Panc1 (cell line): ENCODE data around the gene FAR1. TPM values are rescaled to one million over a fixed set of nuclear protein-coding genes. Genes with fewer than 3 reads are reported as not detected.

Experiments
- ATAC-seq: fragments of 200-7000 bp; cut with Tn5 transposase; 2 replicates; pipeline ENCODE4 v1.9.1; 2020; ENCODE audit warnings: mild to moderate bottlenecking, moderate library complexity
- BruUV-seq: library from RNA; stranded (reverse); fragments of 400-500 nt; replicated peaks from 2 replicates; lab custom pipeline; 2021; lab: Mats Ljungman, UMichigan
- CTCF ChIA-PET: fragments of 300-600 bp; sonication (Branson Sonifier 250); formaldehyde crosslinking; loops from one replicate; lab custom pipeline; 2022; ENCODE audit warnings: antibody characterized with exemption; lab: Charles Lee
- POLR2A ChIA-PET: fragments of 300-600 bp; sonication (Branson Sonifier 250); formaldehyde crosslinking; loops from one replicate; lab custom pipeline; 2022; ENCODE audit warnings: antibody characterized with exemption; lab: Charles Lee
- DNase-seq: peaks from one replicate; pipeline ENCODE4 v3.0.0-alpha.2; 2010; ENCODE audit warnings: low read depth, low spot score
- H3K27ac ChIP-seq: 2 replicates; pipeline ENCODE4 v1.5.1; 2011; ENCODE audit warnings: mild to moderate bottlenecking, low read length, inconsistent platforms
- H3K27me3 ChIP-seq: fragments of 200-500 bp; sonication (Bioruptor generic); 2 replicates; pipeline ENCODE4 v1.6.0; 2014; ENCODE audit warnings: low read length, inconsistent platforms; ENCODE audit not compliant: control insufficient read depth, insufficient read depth
- H3K36me3 ChIP-seq: fragments of 200-500 bp; sonication (Bioruptor generic); 2 replicates; pipeline ENCODE4 v1.5.1; 2014; ENCODE audit warnings: inconsistent platforms, mild to moderate bottlenecking, low read length, moderate library complexity; ENCODE audit not compliant: control insufficient read depth, insufficient read depth
- H3K4me1 ChIP-seq: 2 replicates; pipeline ENCODE4 v1.5.1; 2011; ENCODE audit warnings: inconsistent platforms, mild to moderate bottlenecking, low read length, moderate library complexity; ENCODE audit not compliant: control insufficient read depth, insufficient read depth
- H3K4me3 ChIP-seq, 2 experiments: 2 replicates each; pipeline ENCODE4 v1.5.1; 2011 to 2012; ENCODE audit warnings: low read depth in 2 of 2, low read length in 2 of 2, mild to moderate bottlenecking in 2 of 2, inconsistent platforms in 1 of 2, moderate library complexity in 1 of 2
- H3K9me3 ChIP-seq: fragments of 200-500 bp; sonication (Bioruptor generic); 2 replicates; pipeline ENCODE4 v1.5.1; 2014; ENCODE audit warnings: low read depth, mild to moderate bottlenecking, inconsistent platforms, low read length, moderate library complexity; ENCODE audit not compliant: control insufficient read depth, insufficient read depth
- CTCF ChIP-seq: fragments of 450-650 bp; IDR thresholded peaks from 2 replicates; pipeline ENCODE4 v1.5.1; 2017; ENCODE audit warnings: mild to moderate bottlenecking
- POLR2AphosphoS5 ChIP-seq: IDR thresholded peaks from 2 replicates; pipeline ENCODE4 v1.6.1; 2012; ENCODE audit warnings: mild to moderate bottlenecking, low read depth, low read length, moderate library complexity
- REST ChIP-seq, 2 experiments: IDR thresholded peaks; 2 replicates each; pipeline ENCODE4 v1.6.1; 2011 to 2012; ENCODE audit warnings: low read depth in 2 of 2, control low read depth in 1 of 2, low read length in 1 of 2, mild to moderate bottlenecking in 1 of 2, moderate library complexity in 1 of 2; ENCODE audit not compliant: insufficient read depth in 1 of 2
- SIN3A ChIP-seq: IDR thresholded peaks from 2 replicates; pipeline ENCODE4 v1.6.1; 2012; ENCODE audit warnings: low read depth, mild to moderate bottlenecking, low read length, moderate library complexity, borderline replicate concordance; ENCODE audit not compliant: insufficient read depth
- TCF7L2 ChIP-seq: IDR thresholded peaks from 2 replicates; pipeline ENCODE4 v1.6.1; 2011; ENCODE audit warnings: mild to moderate bottlenecking, low read depth, low read length, inconsistent platforms
- in situ Hi-C: cut with HindIII; loops from 2 replicates; pipeline ENCODE4 v1.10.0; 2016; ENCODE audit warnings: low sequenced_read_pairs, low pct_unique_long_range_greater_than_20kb
- intact Hi-C: fragments of 100-400 bp; cut with micrococcal nuclease; formaldehyde crosslinking; loops from one replicate; pipeline ENCODE4 v1.10.0; 2022; ENCODE audit not compliant: unreplicated experiment
- total RNA-seq: library from RNA; stranded (reverse); gene quantifications from one replicate; pipeline ENCODE4 v1.2.1, GENCODE V29; 2021; ENCODE audit not compliant: unreplicated experiment

Gene FAR1
- total RNA-seq, 1 experiment from 2014 or later: 60.4 TPM

- H3K27ac ChIP-seq: no peak overlapping the region
- in situ Hi-C loops (no loop called here), intact Hi-C loops (loop anchor here (5.0 to 10.0 kb wide), 2 partner anchors 179 to 202 kb away; partner anchors contain the start of gene BTBD10)
- no peak for DNase-seq
- BruUV-seq: no TSS peak
- TF ChIP-seq SIN3A: no peak
- no peak for TF ChIP-seq REST (IDR thresholded peaks at IDR 0.05; ENCODE audit: insufficient read depth in 1 of 2, low read depth in 2 of 2, low read length in 1 of 2)
- TF ChIP-seq CTCF: no peak
- TF ChIP-seq POLR2AphosphoS5: no peak
- TF ChIP-seq TCF7L2: no peak
- H3K4me1 ChIP-seq: peaks cover 4% of the 10 kb centered on the region
- H3K36me3 ChIP-seq: no peaks in the 10 kb centered on the region
- ATAC-seq: no peak
- H3K4me3 ChIP-seq: no peak overlapping the region
- POLR2A ChIA-PET: no interaction called here
- H3K9me3 ChIP-seq: no peaks in the 10 kb centered on the region
- H3K27me3 ChIP-seq: peaks cover 8% of the 10 kb centered on the region
- CTCF ChIA-PET: no interaction called here
These were observed 1.8 kb upstream of the FAR1 start for GRCh38 chr11:13666708-13667107.

- BruUV-seq: no TSS peak
- intact Hi-C loops: loop anchor here (5.0 to 10.0 kb wide), 2 partner anchors 180 to 202 kb away; partner anchors contain the start of gene BTBD10
- ATAC-seq (no peak), DNase-seq (no peak)
- Histone ChIP-seq H3K27ac (peak overlapping the region; percentile 88), H3K36me3 (no peaks in the 10 kb centered on the region), H3K4me1 (peaks cover 4% of the 10 kb centered on the region), H3K27me3 (peaks cover 8% of the 10 kb centered on the region), H3K9me3 (no peaks in the 10 kb centered on the region), H3K4me3 (peak overlapping the region; percentile 87 to 89)
- no peak for TF ChIP-seq REST (IDR thresholded peaks at IDR 0.05; ENCODE audit: insufficient read depth in 1 of 2, low read depth in 2 of 2, low read length in 1 of 2)
- TF ChIP-seq CTCF: no peak
- TF ChIP-seq POLR2AphosphoS5: no peak
- no peak for TF ChIP-seq TCF7L2
- TF ChIP-seq SIN3A: no peak
- in situ Hi-C loops: no loop called here
- ChIA-PET CTCF (no interaction called here), POLR2A (interaction anchor here (0.7 kb wide), 1 partner anchor 10 kb away, joined by 3 read pairs; no protein-coding TSS in a partner anchor)
These were observed 1.2 kb upstream of the FAR1 start for GRCh38 chr11:13667245-13667644.
